Vagina (tissue), 2 donors: ENCODE measurements around the gene VPS8.

Experiments used
- CTCF ChIP-seq, 3 experiments: fragments of 450-650 bp in 2 of 3; fragments of 200-600 bp in 1 of 3; sonication (generic) in 1 of 3; IDR thresholded peaks; one replicate each; pipeline ENCODE4 v1.5.1; 2017 to 2019; ENCODE audit warnings: antibody characterized with exemption in 3 of 3, mild to moderate bottlenecking in 2 of 3, moderate library complexity in 2 of 3
- POLR2A ChIP-seq, 2 donors: fragments of 450-650 bp; IDR thresholded peaks; one replicate each; pipeline ENCODE4 v1.6.1; 2017; ENCODE audit warnings: antibody characterized with exemption in 2 of 2, mild to moderate bottlenecking in 2 of 2, moderate library complexity in 2 of 2

- TF ChIP-seq POLR2A (IDR thresholded peaks at IDR 0.05), result no peak
- TF ChIP-seq CTCF (IDR thresholded peaks at IDR 0.05), result no peak
These were observed 270.9 kb downstream of the VPS8 start for GRCh38 chr3:185082829-185083228.
